ENCODE data around the gene BNC2.

DNA sequence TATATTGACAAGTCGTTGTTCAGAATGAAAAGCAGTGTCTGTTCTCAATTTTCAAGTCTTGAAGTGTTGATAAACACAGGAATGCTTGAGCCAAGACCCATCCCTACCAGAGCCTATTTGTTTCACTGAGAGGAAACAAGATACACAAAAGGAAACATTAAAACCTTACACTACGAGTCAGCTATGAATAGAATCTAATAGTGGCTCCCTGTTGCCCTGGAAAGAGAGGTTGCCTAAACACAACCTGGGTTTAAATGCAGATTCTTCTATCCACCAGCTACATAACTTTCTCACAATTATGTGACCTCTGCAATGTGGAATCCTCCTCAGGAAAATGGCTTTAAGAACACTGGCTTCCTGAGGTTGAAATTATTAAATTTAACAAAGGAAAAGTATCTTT is 29.1 kb upstream of the BNC2 start:
- TF ChIP-seq, protein P1, sequence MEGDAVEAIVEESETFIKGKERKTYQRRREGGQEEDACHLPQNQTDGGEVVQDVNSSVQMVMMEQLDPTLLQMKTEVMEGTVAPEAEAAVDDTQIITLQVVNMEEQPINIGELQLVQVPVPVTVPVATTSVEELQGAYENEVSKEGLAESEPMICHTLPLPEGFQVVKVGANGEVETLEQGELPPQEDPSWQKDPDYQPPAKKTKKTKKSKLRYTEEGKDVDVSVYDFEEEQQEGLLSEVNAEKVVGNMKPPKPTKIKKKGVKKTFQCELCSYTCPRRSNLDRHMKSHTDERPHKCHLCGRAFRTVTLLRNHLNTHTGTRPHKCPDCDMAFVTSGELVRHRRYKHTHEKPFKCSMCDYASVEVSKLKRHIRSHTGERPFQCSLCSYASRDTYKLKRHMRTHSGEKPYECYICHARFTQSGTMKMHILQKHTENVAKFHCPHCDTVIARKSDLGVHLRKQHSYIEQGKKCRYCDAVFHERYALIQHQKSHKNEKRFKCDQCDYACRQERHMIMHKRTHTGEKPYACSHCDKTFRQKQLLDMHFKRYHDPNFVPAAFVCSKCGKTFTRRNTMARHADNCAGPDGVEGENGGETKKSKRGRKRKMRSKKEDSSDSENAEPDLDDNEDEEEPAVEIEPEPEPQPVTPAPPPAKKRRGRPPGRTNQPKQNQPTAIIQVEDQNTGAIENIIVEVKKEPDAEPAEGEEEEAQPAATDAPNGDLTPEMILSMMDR (IDR thresholded peaks at IDR 0.05; ENCODE audit: insufficient read depth, low read depth, low read length): no peak
- TF ChIP-seq EZH2 (IDR thresholded peaks at IDR 0.05; ENCODE audit: insufficient read depth, low read length): no peak

All from astrocyte (in vitro differentiated cells and primary cell).